ENCODE data around the gene MAD1L1. TPM values are rescaled to one million over a fixed set of nuclear protein-coding genes. Genes with fewer than 3 reads are reported as not detected.
"Not testable (repeated sequence)": the region's sequence is repeated elsewhere in the genome, so short reads cannot be mapped to it uniquely, and the experiment has no call there.

The MAD1L1 gene
- total RNA-seq, 1 experiment from 2014 or later, result 61.5 TPM

GRCh38 chr7:1930381-1931065, 302.2 kb downstream of the MAD1L1 start:
- no peak for DNase-seq (ENCODE audit: low read depth)

- DNase-seq (ENCODE audit: low read depth), result not testable (repeated sequence)
These were observed 303.3 kb downstream of the MAD1L1 start for GRCh38 chr7:1929349-1929925.

GRCh38 chr7:1928645-1929348, 303.9 kb downstream of the MAD1L1 start:
- DNase-seq (ENCODE audit: low read depth), result no peak

DNA sequence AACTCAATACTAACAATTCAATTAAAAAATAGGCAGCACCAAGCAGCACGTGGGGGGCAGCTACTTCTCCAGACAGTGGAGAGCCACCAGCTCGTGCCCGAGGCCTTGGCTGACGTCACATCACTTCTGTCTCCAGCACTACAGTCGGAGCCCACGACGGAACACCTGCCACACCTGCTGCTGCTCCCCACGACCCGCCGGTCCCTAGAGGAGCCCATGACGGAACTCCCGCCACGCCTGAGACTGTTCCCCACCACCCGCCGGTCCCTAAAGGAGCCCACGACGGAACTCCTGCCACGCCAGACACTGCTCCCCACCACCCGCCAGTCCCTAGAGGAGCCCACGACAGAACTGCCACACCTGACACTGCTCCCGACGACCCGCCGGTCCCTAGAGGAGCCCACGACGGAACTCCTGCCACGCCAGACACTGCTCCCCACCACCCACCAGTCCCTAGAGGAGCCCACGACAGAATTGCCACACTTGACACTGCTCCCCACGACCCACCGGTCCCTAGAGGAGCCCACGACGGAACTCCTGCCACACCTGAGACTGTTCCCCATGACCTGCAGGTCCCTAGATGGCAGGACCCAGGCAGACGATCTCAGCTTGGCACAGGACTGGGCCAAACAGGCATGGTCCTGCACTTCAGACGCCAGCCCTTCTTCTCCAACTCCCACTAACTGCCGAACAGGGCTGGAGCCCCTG, 304.7 kb downstream of the MAD1L1 start:
- DNase-seq (ENCODE audit: low read depth), result no peak

- no peak for DNase-seq (ENCODE audit: low read depth)
These were observed 305.8 kb downstream of the MAD1L1 start for GRCh38 chr7:1926908-1927306.

- no peak for DNase-seq (ENCODE audit: low read depth)
These were observed 306.5 kb downstream of the MAD1L1 start for GRCh38 chr7:1925973-1926907.

- no peak for DNase-seq (ENCODE audit: low read depth)
These were observed 307.4 kb downstream of the MAD1L1 start for GRCh38 chr7:1925349-1925748.

DNA sequence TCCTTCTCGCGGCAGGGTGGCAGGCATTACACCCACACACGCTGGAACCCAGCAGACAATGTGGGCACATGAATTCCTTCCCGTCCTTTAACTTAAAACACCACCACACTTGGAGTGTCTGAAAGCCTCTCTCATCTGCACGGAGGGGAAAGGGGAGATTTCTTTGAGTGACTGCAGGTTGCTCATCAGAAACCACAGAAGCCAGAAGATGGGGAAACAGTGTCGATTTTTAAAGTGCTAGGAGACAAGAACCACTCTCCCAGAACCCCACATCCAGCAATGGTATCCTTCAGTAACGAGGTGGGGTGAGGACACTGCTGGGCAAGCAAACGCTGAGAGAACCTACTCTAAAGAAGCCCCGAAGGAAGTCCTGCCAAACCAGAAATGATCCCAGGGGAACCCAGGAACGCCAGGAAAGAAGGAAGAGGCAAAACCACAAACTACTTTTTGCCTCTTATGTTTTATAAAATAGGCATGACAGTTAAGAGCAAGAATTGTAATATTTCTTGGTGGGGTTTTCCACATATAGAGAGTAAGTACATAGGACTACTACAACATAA, 308.4 kb downstream of the MAD1L1 start:
- DNase-seq (ENCODE audit: low read depth), result no peak

DNA sequence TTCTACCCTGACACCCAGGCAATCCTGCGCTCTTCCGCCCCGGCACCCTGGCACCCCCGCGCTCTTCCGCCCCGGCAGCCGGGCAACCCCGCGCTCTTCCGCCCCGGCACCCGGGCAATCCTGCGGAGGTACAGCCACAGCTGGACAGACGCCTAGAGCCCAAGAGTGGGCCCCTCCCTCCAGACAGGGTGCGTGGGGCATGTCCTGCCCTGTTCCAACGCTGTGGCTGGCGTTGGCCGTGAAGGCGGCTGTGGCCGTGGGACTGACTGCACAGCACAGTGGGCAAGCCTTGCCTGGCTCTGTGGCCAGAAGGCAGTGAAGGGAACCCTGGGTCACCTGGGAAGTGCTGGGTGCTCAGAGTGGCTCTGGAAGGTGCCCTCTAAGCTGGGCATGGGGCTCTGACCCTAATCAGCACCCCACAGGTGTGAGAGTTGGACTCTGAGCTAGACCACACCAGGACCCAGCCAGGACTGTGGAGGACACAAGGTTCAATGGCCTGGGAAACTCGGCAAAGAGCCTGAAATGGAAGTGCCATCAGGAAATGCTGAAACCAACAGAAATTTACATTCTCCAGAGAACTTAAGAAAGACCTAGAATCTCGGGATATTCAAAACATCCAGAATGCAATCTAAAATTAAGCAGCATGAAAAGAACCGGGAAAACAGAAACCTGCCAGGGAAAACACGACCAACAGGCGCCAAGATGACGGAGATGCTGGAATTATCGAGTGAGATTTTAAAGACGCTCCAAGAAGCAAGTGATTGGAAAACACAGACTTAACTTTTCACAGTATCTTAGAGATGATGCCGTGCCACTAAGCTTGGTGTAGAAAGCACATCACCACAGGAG, 309.1 kb downstream of the MAD1L1 start:
- DNase-seq (ENCODE audit: low read depth), result no peak

DNA sequence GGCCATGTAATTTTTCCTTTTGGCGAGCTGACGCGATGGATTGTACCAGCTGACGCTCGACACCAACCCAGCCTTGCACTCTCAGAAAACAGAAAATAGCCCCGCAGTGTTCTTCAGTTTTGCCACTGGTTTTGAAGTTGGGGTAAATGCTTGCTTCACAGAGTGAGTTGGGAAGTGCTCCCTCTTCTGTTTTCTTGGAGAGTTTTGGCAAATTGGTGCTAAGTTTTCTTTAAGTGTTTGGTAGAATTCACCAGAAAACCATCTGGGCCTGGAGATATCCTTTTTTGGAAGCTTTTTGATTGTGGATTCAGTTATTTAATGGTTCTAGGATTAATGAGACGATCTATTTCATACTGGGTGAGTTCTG, 309.9 kb downstream of the MAD1L1 start:
- no peak for DNase-seq (ENCODE audit: low read depth)

GRCh38 chr7:1922071-1922869, 310.5 kb downstream of the MAD1L1 start:
- no peak for DNase-seq (ENCODE audit: low read depth)

GRCh38 chr7:1920881-1921280, 311.9 kb downstream of the MAD1L1 start:
- DNase-seq (ENCODE audit: low read depth), result no peak

DNA sequence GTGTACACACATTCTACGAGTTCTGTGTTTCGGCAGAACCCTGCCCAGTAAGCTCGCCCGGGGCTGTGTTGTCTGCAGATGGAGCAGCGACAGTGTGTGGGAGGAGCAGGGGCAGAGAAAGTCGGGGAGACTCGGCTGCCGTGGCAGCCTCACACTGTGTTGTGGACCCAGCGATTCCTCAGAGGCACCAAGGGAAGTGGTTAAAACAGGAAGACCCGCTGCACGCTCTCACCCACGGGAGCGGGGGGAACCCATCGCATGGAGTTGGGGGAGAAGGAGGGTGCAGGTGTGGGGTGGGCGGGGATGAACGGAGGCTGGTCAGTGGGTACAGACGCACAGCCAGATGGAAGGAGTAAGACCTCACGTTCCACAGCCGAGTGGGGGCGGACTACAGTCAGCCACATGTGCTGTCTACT, 312.5 kb downstream of the MAD1L1 start:
- no peak for DNase-seq (ENCODE audit: low read depth)

DNA sequence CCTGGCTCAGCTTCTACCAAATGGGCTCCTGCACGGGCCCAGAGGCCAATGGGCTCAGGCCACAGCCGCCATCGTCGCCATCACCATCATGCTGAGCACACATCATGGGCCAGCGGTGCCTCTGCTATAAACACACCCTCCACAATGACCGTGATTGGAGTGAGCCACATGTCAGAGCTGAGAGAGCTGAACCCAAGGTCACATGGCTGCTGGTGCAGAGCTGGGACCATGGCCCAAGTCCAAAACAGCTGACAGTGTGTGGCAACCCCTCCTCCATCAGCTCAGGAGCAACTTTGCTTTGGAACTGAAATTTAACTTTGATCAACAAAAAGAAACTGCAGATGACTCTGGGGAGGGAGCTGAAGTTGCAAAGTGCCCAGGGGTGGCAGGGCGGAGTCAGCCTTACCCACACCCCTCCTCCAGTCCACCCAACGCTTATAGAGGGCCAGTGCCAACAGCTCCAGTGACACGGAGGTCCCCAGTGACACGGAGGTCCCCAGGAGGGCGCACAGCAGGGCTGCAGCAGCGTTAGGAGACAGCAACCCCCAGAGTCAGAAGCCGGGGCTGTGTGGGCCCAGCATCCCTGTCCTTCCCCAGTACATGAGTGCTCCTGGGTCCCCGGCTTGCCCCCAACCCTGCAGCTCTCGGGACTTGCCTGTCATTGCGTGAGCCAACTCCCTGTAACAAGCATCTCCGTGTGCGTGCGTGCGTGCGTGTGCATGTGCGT, 313.0 kb downstream of the MAD1L1 start:
- no peak for DNase-seq (ENCODE audit: low read depth)

DNA sequence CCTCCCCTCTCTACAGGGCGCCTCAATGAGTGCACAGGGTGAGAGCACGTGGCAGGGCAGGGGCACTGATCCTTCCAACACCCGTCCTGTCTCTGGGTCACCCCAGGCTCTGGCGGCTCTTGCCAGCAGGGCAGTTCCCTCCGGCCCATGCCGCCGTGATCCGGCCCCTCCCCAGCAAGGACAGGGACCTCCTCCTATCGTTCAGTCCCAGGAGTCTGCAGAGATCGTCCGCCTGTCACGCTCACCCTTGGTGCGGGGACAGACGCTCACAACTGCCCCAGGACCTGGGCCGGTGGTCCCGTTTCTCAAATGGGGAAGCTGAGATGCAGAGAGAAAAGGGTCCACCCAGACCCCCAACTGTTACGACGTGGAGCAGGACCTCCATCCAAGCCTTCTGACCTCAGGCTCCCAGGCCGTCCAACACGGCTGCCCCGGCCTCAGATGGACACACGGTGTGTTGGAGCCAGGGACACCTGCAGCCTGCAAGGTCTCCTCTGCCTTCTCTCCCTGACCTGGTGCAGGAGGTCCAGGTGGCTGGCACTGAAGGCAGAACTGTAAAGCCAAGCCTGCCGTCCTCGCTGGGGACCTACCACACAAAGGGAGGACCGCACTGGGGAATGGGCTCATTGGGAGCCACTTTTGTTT, 313.7 kb downstream of the MAD1L1 start:
- no peak for DNase-seq (ENCODE audit: low read depth)

DNA sequence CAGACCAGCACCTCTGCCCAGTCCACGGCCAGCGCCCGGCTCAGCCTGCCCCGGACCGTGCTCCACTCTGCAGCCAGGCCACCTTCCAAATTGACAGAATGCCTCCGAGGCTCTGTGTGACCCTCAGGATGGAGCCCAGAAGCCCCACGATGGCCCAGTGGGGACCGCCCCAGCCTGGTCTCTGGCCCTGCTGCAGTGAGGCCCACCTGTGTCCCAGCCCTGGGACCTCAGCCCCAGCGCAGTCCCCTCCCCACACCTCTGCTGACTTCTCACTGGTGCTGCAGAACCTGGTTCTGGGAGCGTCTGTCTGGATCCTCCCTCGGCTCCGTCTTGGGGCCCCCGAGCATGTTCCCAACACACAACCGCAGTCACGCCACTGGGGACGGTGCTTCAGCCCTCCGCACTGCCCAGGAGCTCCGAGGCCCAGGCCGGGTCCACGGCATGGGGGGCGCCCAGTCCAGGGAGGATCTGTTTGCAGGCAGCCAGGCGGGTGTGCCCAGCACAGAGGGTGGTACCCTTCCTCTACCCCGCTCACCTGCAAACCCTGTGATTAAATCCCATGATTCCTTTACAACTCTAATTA, 314.6 kb downstream of the MAD1L1 start:
- no peak for DNase-seq (ENCODE audit: low read depth)

GRCh38 chr7:1917221-1918062, 315.3 kb downstream of the MAD1L1 start:
- DNase-seq (ENCODE audit: low read depth), result no peak
